ENCODE measurements around the gene SEPTIN12.

Gene SEPTIN12

DNA sequence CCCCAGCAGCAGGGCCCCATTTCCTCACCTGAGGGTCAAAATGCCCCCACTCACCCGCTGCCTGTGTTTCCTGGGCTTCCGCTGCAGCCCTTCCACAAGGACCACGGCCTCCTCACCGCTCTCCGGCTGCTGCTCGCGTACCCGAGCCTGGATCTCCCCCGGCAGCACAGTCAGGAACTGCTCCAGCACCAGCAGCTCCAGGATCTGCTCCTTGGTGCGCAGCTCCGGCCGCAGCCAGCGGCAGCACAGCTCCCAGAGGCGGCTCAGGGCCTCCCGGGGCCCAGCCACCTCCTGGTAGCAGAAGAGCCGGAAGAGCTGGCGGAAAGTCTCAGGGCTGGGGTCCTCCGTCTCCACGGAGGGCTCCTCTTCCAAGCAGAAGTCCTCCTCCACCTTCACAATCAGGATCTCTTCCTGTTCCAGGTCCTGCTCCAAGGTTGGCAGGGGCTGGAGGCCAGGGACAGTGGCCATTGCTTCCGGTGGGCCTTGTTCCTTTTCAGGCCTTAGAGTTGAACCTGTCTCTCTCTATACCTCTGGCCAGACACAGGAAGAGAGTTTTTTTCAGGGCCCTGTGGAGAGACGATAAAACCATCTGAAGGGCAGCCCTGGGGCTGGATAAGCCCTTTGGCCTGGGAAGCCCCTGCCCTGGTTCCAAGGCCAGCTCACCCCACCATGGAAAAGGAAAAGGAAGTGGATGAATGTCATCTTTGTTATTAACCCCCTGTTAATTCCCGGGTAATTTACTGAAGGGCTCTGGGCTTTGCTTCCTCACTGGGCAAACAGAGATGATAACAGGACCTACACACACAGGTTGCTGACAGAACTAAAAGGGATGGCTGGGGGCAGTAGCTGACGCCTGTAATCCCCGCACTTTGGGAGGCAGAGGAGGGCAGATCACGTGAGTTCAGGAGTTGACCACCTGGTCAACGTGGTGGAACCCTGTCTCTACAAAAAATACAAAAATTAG lies 22.4 kb downstream of the SEPTIN12 start:
- Histone ChIP-seq H3K27ac (ENCODE audit: low read length) (peak overlapping the region; percentile 56), H3K4me1 (ENCODE audit: control insufficient read depth in 1 of 2, insufficient read depth in 2 of 2, low read length in 2 of 2) (peaks cover 5 to 33% of the 10 kb centered on the region in 2 donors), H3K27me3 (ENCODE audit: low read depth, low read length) (no peaks in the 10 kb centered on the region), H3K9me3 (ENCODE audit: control insufficient read depth in 1 of 2, low read length in 2 of 2) (no peaks in the 10 kb centered on the region), H3K4me3 (ENCODE audit: low read depth in 1 of 2, low read length in 2 of 2) (peak overlapping the region; percentile 75 to 98), H3K36me3 (ENCODE audit: control insufficient read depth in 1 of 2, insufficient read depth in 2 of 2, low read length in 2 of 2) (peaks cover 12 to 33% of the 10 kb centered on the region in 2 donors)

- Histone ChIP-seq H3K4me1 (ENCODE audit: control insufficient read depth in 1 of 2, insufficient read depth in 2 of 2, low read length in 2 of 2) (peaks cover 5 to 41% of the 10 kb centered on the region in 2 donors), H3K36me3 (ENCODE audit: control insufficient read depth in 1 of 2, insufficient read depth in 2 of 2, low read length in 2 of 2) (peaks cover 25 to 53% of the 10 kb centered on the region in 2 donors), H3K27me3 (ENCODE audit: low read depth, low read length) (no peaks in the 10 kb centered on the region), H3K27ac (ENCODE audit: low read length) (no peak overlapping the region), H3K4me3 (ENCODE audit: low read depth in 1 of 2, low read length in 2 of 2) (no peak overlapping the region), H3K9me3 (ENCODE audit: control insufficient read depth in 1 of 2, low read length in 2 of 2) (no peaks in the 10 kb centered on the region)
These were observed 24.4 kb downstream of the SEPTIN12 start for GRCh38 chr16:4763791-4764190.

DNA sequence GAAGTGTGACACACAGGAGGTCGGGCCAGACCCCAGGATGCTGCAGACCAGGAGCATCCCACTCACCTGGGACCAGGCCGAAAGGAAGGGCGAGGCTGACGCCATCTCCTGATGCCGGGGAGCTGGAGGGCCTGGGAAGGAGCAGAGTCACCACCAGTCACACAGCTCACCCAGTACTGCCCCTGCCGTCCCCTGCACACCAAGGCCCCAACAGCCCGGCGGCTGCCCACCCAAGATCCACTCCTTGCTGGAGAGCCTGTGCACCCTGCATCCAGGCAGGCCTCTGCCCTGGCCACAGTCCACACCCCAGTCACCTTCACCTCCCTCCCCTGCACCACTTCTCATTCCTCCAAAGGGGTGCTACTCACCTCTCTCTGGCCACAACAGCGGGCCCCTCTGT lies 25.9 kb downstream of the SEPTIN12 start:
- Histone ChIP-seq H3K4me3 (ENCODE audit: low read depth in 1 of 2, low read length in 2 of 2) (no peak overlapping the region), H3K4me1 (ENCODE audit: control insufficient read depth in 1 of 2, insufficient read depth in 2 of 2, low read length in 2 of 2) (peaks cover 5 to 34% of the 10 kb centered on the region in 2 donors), H3K27ac (ENCODE audit: low read length) (no peak overlapping the region), H3K27me3 (ENCODE audit: low read depth, low read length) (no peaks in the 10 kb centered on the region), H3K36me3 (ENCODE audit: control insufficient read depth in 1 of 2, insufficient read depth in 2 of 2, low read length in 2 of 2) (peaks cover 32 to 62% of the 10 kb centered on the region in 2 donors), H3K9me3 (ENCODE audit: control insufficient read depth in 1 of 2, low read length in 2 of 2) (no peaks in the 10 kb centered on the region)

DNA sequence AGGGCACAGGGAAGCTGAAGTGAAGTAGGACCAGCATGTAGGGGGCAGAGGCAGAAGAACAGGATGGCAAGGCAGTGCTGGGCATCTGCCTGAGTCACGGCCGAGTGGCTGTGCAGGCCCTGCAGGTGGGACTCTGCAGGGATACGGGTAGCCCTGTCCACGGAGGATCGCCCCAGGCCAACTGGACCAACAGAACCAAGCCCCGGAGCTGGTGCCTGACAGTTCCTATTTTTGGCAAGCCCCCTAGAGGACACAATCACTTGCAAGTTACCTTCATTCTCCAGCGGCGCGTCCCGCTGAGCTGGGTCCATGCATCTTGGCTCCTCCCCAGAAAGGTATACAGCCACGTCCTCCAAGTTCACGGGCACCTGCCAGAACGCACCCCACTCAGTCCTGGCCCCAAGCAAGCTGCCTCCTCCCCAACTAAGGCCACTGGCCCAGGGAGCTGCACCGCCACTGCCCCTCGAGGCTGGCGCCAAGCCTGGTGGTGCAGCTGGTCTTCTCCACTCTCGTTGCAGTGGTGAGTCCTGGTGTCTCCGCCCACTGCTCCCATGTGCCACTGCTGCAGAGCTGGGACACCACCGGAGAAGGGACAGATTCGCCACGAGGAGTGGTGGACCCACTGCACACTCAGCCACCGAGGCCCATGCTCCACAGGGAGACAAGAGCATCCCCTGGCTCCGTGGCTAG lies 27.8 kb downstream of the SEPTIN12 start:
- Histone ChIP-seq H3K27ac (ENCODE audit: low read length) (no peak overlapping the region), H3K9me3 (ENCODE audit: control insufficient read depth in 1 of 2, low read length in 2 of 2) (no peaks in the 10 kb centered on the region), H3K27me3 (ENCODE audit: low read depth, low read length) (no peaks in the 10 kb centered on the region), H3K36me3 (ENCODE audit: control insufficient read depth in 1 of 2, insufficient read depth in 2 of 2, low read length in 2 of 2) (peaks cover 40 to 76% of the 10 kb centered on the region in 2 donors), H3K4me1 (ENCODE audit: control insufficient read depth in 1 of 2, insufficient read depth in 2 of 2, low read length in 2 of 2) (peaks cover 0 to 23% of the 10 kb centered on the region in 2 donors), H3K4me3 (ENCODE audit: low read depth in 1 of 2, low read length in 2 of 2) (no peak overlapping the region)

GRCh38 chr16:4755687-4756086 lies 32.5 kb downstream of the SEPTIN12 start:
- Histone ChIP-seq H3K9me3 (ENCODE audit: control insufficient read depth in 1 of 2, low read length in 2 of 2) (no peaks in the 10 kb centered on the region), H3K27ac (ENCODE audit: low read length) (no peak overlapping the region), H3K4me3 (ENCODE audit: low read depth in 1 of 2, low read length in 2 of 2) (no peak overlapping the region), H3K4me1 (ENCODE audit: control insufficient read depth in 1 of 2, insufficient read depth in 2 of 2, low read length in 2 of 2) (peaks cover 0 to 11% of the 10 kb centered on the region in 2 donors), H3K36me3 (ENCODE audit: control insufficient read depth in 1 of 2, insufficient read depth in 2 of 2, low read length in 2 of 2) (peaks cover 39 to 83% of the 10 kb centered on the region in 2 donors), H3K27me3 (ENCODE audit: low read depth, low read length) (no peaks in the 10 kb centered on the region)

- Histone ChIP-seq H3K9me3 (ENCODE audit: control insufficient read depth in 1 of 2, low read length in 2 of 2) (no peaks in the 10 kb centered on the region), H3K27ac (ENCODE audit: low read length) (no peak overlapping the region), H3K27me3 (ENCODE audit: low read depth, low read length) (no peaks in the 10 kb centered on the region), H3K4me3 (ENCODE audit: low read depth in 1 of 2, low read length in 2 of 2) (no peak overlapping the region), H3K36me3 (ENCODE audit: control insufficient read depth in 1 of 2, insufficient read depth in 2 of 2, low read length in 2 of 2) (peaks cover 35 to 77% of the 10 kb centered on the region in 2 donors), H3K4me1 (ENCODE audit: control insufficient read depth in 1 of 2, insufficient read depth in 2 of 2, low read length in 2 of 2) (peaks cover 0 to 3% of the 10 kb centered on the region in 2 donors)
These were observed 33.3 kb downstream of the SEPTIN12 start for GRCh38 chr16:4754865-4755264.

GRCh38 chr16:4753227-4753626 lies 34.9 kb downstream of the SEPTIN12 start:
- H3K4me3 ChIP-seq (ENCODE audit: low read depth in 1 of 2, low read length in 2 of 2): no peak overlapping the region
- H3K36me3 ChIP-seq (ENCODE audit: control insufficient read depth in 1 of 2, insufficient read depth in 2 of 2, low read length in 2 of 2): peaks cover 22 to 61% of the 10 kb centered on the region in 2 donors
- H3K27ac ChIP-seq (ENCODE audit: low read length): no peak overlapping the region
- no peaks in the 10 kb centered on the region for H3K27me3 ChIP-seq (ENCODE audit: low read depth, low read length)
- H3K9me3 ChIP-seq (ENCODE audit: control insufficient read depth in 1 of 2, low read length in 2 of 2): no peaks in the 10 kb centered on the region
- H3K4me1 ChIP-seq (ENCODE audit: control insufficient read depth in 1 of 2, insufficient read depth in 2 of 2, low read length in 2 of 2): no peaks in the 10 kb centered on the region

- Histone ChIP-seq H3K36me3 (ENCODE audit: control insufficient read depth in 1 of 2, insufficient read depth in 2 of 2, low read length in 2 of 2) (peaks cover 20 to 58% of the 10 kb centered on the region in 2 donors), H3K27ac (ENCODE audit: low read length) (no peak overlapping the region), H3K9me3 (ENCODE audit: control insufficient read depth in 1 of 2, low read length in 2 of 2) (no peaks in the 10 kb centered on the region), H3K4me3 (ENCODE audit: low read depth in 1 of 2, low read length in 2 of 2) (no peak overlapping the region), H3K27me3 (ENCODE audit: low read depth, low read length) (no peaks in the 10 kb centered on the region), H3K4me1 (ENCODE audit: control insufficient read depth in 1 of 2, insufficient read depth in 2 of 2, low read length in 2 of 2) (peaks cover 0 to 2% of the 10 kb centered on the region in 2 donors)
These were observed 35.6 kb downstream of the SEPTIN12 start for GRCh38 chr16:4752351-4753100.

GRCh38 chr16:4750896-4751295 lies 37.2 kb downstream of the SEPTIN12 start:
- Histone ChIP-seq H3K36me3 (ENCODE audit: control insufficient read depth in 1 of 2, insufficient read depth in 2 of 2, low read length in 2 of 2) (peaks cover 15 to 48% of the 10 kb centered on the region in 2 donors), H3K4me3 (ENCODE audit: low read depth in 1 of 2, low read length in 2 of 2) (no peak overlapping the region), H3K9me3 (ENCODE audit: control insufficient read depth in 1 of 2, low read length in 2 of 2) (no peaks in the 10 kb centered on the region), H3K27ac (ENCODE audit: low read length) (no peak overlapping the region), H3K27me3 (ENCODE audit: low read depth, low read length) (no peaks in the 10 kb centered on the region), H3K4me1 (ENCODE audit: control insufficient read depth in 1 of 2, insufficient read depth in 2 of 2, low read length in 2 of 2) (peaks cover 0 to 13% of the 10 kb centered on the region in 2 donors)

GRCh38 chr16:4749700-4750257 lies 38.4 kb downstream of the SEPTIN12 start:
- Histone ChIP-seq H3K36me3 (ENCODE audit: control insufficient read depth in 1 of 2, insufficient read depth in 2 of 2, low read length in 2 of 2) (peaks cover 11 to 39% of the 10 kb centered on the region in 2 donors), H3K4me1 (ENCODE audit: control insufficient read depth in 1 of 2, insufficient read depth in 2 of 2, low read length in 2 of 2) (peaks cover 0 to 13% of the 10 kb centered on the region in 2 donors), H3K9me3 (ENCODE audit: control insufficient read depth in 1 of 2, low read length in 2 of 2) (no peaks in the 10 kb centered on the region), H3K27ac (ENCODE audit: low read length) (no peak overlapping the region), H3K4me3 (ENCODE audit: low read depth in 1 of 2, low read length in 2 of 2) (no peak overlapping the region), H3K27me3 (ENCODE audit: low read depth, low read length) (no peaks in the 10 kb centered on the region)

Data from muscle layer of duodenum (tissue), 2 donors.